HepG2 (cell line): ENCODE data around the gene TRANK1. TPM values are rescaled to one million over a fixed set of nuclear protein-coding genes. Genes with fewer than 3 reads are reported as not detected.

ENCODE experiments used
- ATAC-seq: fragments of 200-7000 bp; cut with Tn5 transposase; 3 replicates; pipeline ENCODE4 v1.9.1; 2020; ENCODE audit warnings: mild to moderate bottlenecking, moderate library complexity
- BruUV-seq: library from RNA; stranded (reverse); fragments of 400-500 nt; replicated peaks from 2 replicates; lab custom pipeline; 2021; lab: Mats Ljungman, UMichigan
- CTCF ChIA-PET: fragments of 300-600 bp; formaldehyde crosslinking; extraction: SDS; loops from one replicate; lab custom pipeline; 2021; ENCODE audit warnings: low total read pairs, inconsistent platforms, low intra/inter-chr PET ratio; lab: Yijun Ruan, JAX
- POLR2A ChIA-PET: fragments of 350-600 bp; sonication (Branson Sonifier 250); formaldehyde crosslinking; loops from one replicate; lab custom pipeline; 2020; ENCODE audit warnings: antibody characterized with exemption, inconsistent platforms; lab: Yijun Ruan, JAX
- DNase-seq: peaks from one replicate; pipeline ENCODE4 v3.0.0-alpha.2; 2015; ENCODE audit warnings: low spot score
- FAIRE-seq: peaks from 3 replicates; lab custom pipeline; 2011; peaks lifted over from hg19 to GRCh38; lab: Jason Lieb, UNC
- H2AFZ ChIP-seq: one replicate; pipeline ENCODE4 v1.6.1; 2011; ENCODE audit warnings: low read length, inconsistent platforms
- H3K27ac ChIP-seq: fragments of 300-600 bp; 3 replicates; pipeline ENCODE4 v1.8.0; 2011; ENCODE audit warnings: mixed run types, mild to moderate bottlenecking, mixed read lengths, low read length, inconsistent platforms; ENCODE audit not compliant: insufficient read depth; ENCODE audit errors: extremely low read length
- H3K27me3 ChIP-seq, 2 experiments: fragments of 200-600 bp in 1 of 2; 2 replicates in 1 of 2; 3 replicates in 1 of 2; pipeline versions ENCODE4 v1.6.0 to v1.8.0; 2011; ENCODE audit warnings: low read length in 2 of 2, mild to moderate bottlenecking in 2 of 2, moderate library complexity in 2 of 2, inconsistent platforms in 1 of 2; ENCODE audit not compliant: insufficient read depth in 2 of 2, control insufficient read depth in 1 of 2
- H3K36me3 ChIP-seq, 2 experiments: fragments of 200-600 bp in 1 of 2; replicated peaks in 1 of 2; 2 replicates in 1 of 2; 3 replicates in 1 of 2; pipeline versions ENCODE4 v1.5.1 to v1.8.0; 2011; ENCODE audit warnings: low read length in 2 of 2, inconsistent platforms in 1 of 2; ENCODE audit not compliant: insufficient read depth in 2 of 2, control insufficient read depth in 1 of 2
- H3K4me1 ChIP-seq: 2 replicates; pipeline ENCODE4 v1.5.1; 2012; ENCODE audit warnings: low read length, inconsistent platforms; ENCODE audit not compliant: insufficient read depth
- H3K4me2 ChIP-seq: 2 replicates; pipeline ENCODE4 v1.6.0; 2011; ENCODE audit warnings: low read depth, low read length, inconsistent platforms
- H3K4me3 ChIP-seq, 3 experiments: fragments of 200-600 bp in 1 of 3; sonication (generic), shearing (Covaris generic) in 1 of 3; replicated peaks in 1 of 3; 2 replicates each; pipeline ENCODE4 v1.5.1; 2011 to 2016; ENCODE audit warnings: low read length in 3 of 3, inconsistent platforms in 2 of 3, low read depth in 2 of 3, mild to moderate bottlenecking in 2 of 3, control low read depth in 1 of 3, mixed read lengths in 1 of 3; ENCODE audit not compliant: insufficient read depth in 1 of 3
- H3K79me2 ChIP-seq: one replicate; pipeline ENCODE4 v1.6.1; 2011; ENCODE audit warnings: low read length, inconsistent platforms; ENCODE audit not compliant: insufficient read depth
- H3K9ac ChIP-seq: 2 replicates; pipeline ENCODE4 v1.6.0; 2011; ENCODE audit warnings: mild to moderate bottlenecking, low read depth, low read length, inconsistent platforms; ENCODE audit not compliant: insufficient read depth
- H3K9me3 ChIP-seq: 2 replicates; pipeline ENCODE4 v1.5.1; 2012; ENCODE audit warnings: mild to moderate bottlenecking, low read length
- H4K20me1 ChIP-seq: 2 replicates; pipeline ENCODE4 v1.6.0; 2011; ENCODE audit warnings: inconsistent platforms, mild to moderate bottlenecking, low read length, moderate library complexity; ENCODE audit not compliant: insufficient read depth
- AGO1 ChIP-seq: fragments of 200-400 bp; formaldehyde crosslinking; IDR thresholded peaks from 2 replicates; pipeline ENCODE4 v1.6.1; 2017; ENCODE audit warnings: mild to moderate bottlenecking, low read depth, low read length, moderate library complexity; ENCODE audit not compliant: poor library complexity, severe bottlenecking
- ARID4A ChIP-seq: sonication (generic); formaldehyde crosslinking; IDR thresholded peaks from 2 replicates; pipeline ENCODE4 v1.5.0; 2020; ENCODE audit warnings: mild to moderate bottlenecking, missing genetic modification reagents, borderline replicate concordance
- CTCF ChIP-seq: sonication (generic); formaldehyde crosslinking; IDR thresholded peaks from 2 replicates; pipeline ENCODE4 v1.5.0; 2020; ENCODE audit warnings: mild to moderate bottlenecking, missing genetic modification reagents, moderate library complexity
- EEA1 ChIP-seq: sonication (generic); formaldehyde crosslinking; IDR thresholded peaks from 2 replicates; pipeline ENCODE4 v1.5.1; 2020; ENCODE audit warnings: mild to moderate bottlenecking, missing genetic modification reagents, borderline replicate concordance
- EED ChIP-seq: sonication (generic); formaldehyde crosslinking; IDR thresholded peaks from 2 replicates; pipeline ENCODE4 v1.5.0; 2020; ENCODE audit warnings: mild to moderate bottlenecking, missing genetic modification reagents
- FOXA1 ChIP-seq, 2 experiments: fragments of 450-650 bp in 1 of 2; sonication (generic) in 1 of 2; formaldehyde crosslinking in 1 of 2; IDR thresholded peaks; 2 replicates each; pipeline versions ENCODE4 v1.4.0 to v1.6.1; 2016 to 2020; ENCODE audit warnings: missing genetic modification reagents in 1 of 2
- GZF1 ChIP-seq: sonication (generic); formaldehyde crosslinking; IDR thresholded peaks from 2 replicates; pipeline ENCODE4 v1.5.1; 2020; ENCODE audit warnings: mild to moderate bottlenecking, missing genetic modification reagents
- HNF4A ChIP-seq: sonication (generic); formaldehyde crosslinking; IDR thresholded peaks from 2 replicates; pipeline ENCODE4 v1.4.0; 2020; ENCODE audit warnings: missing genetic modification reagents
- MAX ChIP-seq: IDR thresholded peaks from 2 replicates; pipeline ENCODE4 v1.6.1; 2012; ENCODE audit warnings: inconsistent platforms
- NFE2L2 ChIP-seq: fragments of 150-350 bp; IDR thresholded peaks from 2 replicates; pipeline ENCODE4 v1.6.1; 2014; ENCODE audit warnings: low read length
- ZKSCAN8 ChIP-seq: IDR thresholded peaks from 2 replicates; pipeline ENCODE4 v1.6.1; 2016; ENCODE audit warnings: borderline replicate concordance, missing genetic modification reagents, missing compliant biosample characterization
- ZNF234 ChIP-seq: sonication (generic); formaldehyde crosslinking; conservative IDR thresholded peaks from 2 replicates; pipeline ENCODE4 v1.5.1; 2020; ENCODE audit warnings: mild to moderate bottlenecking, missing genetic modification reagents
- ZNF460 ChIP-seq: sonication (generic); formaldehyde crosslinking; IDR thresholded peaks from 2 replicates; pipeline ENCODE4 v1.5.1; 2020; ENCODE audit warnings: missing genetic modification reagents, mild to moderate bottlenecking, borderline replicate concordance
- ZNF589 ChIP-seq: sonication (generic); formaldehyde crosslinking; conservative IDR thresholded peaks from 2 replicates; pipeline ENCODE4 v1.8.0; 2022; ENCODE audit warnings: mild to moderate bottlenecking, moderate library complexity, missing genetic modification reagents
- ZNF616 ChIP-seq: sonication (generic); formaldehyde crosslinking; IDR thresholded peaks from 2 replicates; pipeline ENCODE4 v1.5.0; 2020; ENCODE audit warnings: low read depth, mild to moderate bottlenecking, missing genetic modification reagents
- ZNF740 ChIP-seq: sonication (generic); formaldehyde crosslinking; IDR thresholded peaks from 2 replicates; pipeline ENCODE4 v1.4.0; 2020; ENCODE audit warnings: missing genetic modification reagents
- WGBS: methylation state at CpG from one replicate; pipeline ENCODE4 v1.1.6; 2017; ENCODE audit warnings: low lambda C conversion rate; 5-methylcytosine and 5-hydroxymethylcytosine counted together
- in situ Hi-C: cut with HindIII; loops from 2 replicates; pipeline ENCODE4 v1.10.0; 2017; ENCODE audit warnings: low pct_unique_long_range_greater_than_20kb; ENCODE audit not compliant: extremely low pct_ligation_motif_present
- intact Hi-C: fragments of 100-400 bp; cut with micrococcal nuclease; formaldehyde crosslinking; loops from one replicate; pipeline ENCODE4 v1.10.0; 2022; ENCODE audit not compliant: unreplicated experiment
- polyA plus RNA-seq, 8 experiments: library from polyadenylated mRNA; depleted of rRNA in 3 of 8; stranded (reverse) in 7 of 8; unstranded in 1 of 8; fragments of >200 nt; fragmentation: Illumina TruSeq in 4 of 8; extraction: Trizol in 4 of 8; gene quantifications; 2 replicates each; pipeline versions ENCODE4 v1.2.1 to v1.2.3, GENCODE V29; 2011 to 2016; ENCODE audit warnings: low read depth in 4 of 8, missing spikeins in 1 of 8, mixed read lengths in 1 of 8; ENCODE audit not compliant: insufficient read depth in 1 of 8
- total RNA-seq, 5 experiments: library from RNA; depleted of rRNA; stranded (reverse); fragments of >200 nt; fragmentation: Illumina TruSeq; extraction: Trizol; gene quantifications; 2 replicates each; pipeline ENCODE4 v1.2.3, GENCODE V29; 2016; ENCODE audit warnings: low read depth in 1 of 5

Gene TRANK1
- total and polyA plus RNA-seq, 2 of the 13 experiments (the other 11 are each of a cell fraction or from before 2014, with no cell fraction given) = 0.13 to 0.32 TPM

- TF ChIP-seq MAX (no peak), CTCF (CRISPR knock-in tag) (peak; percentile 82), EEA1 (no peak), ZNF234 (CRISPR knock-in tag) (no peak), ZKSCAN8 (CRISPR knock-in tag) (no peak), ZNF740 (no peak)
Measured at GRCh38 chr3:36868614-36869436, 76.0 kb downstream of the TRANK1 start (continued).

GRCh38 chr3:36867810-36868209 lies 77.0 kb downstream of the TRANK1 start:
- 32% methylated on average over 7 of the region's 7 CpGs for WGBS
- Histone ChIP-seq H3K4me3 (no peak overlapping the region), H3K79me2 (no peaks in the 10 kb centered on the region), H3K9me3 (no peaks in the 10 kb centered on the region), H3K4me2 (no peak overlapping the region), H3K27ac (no peak overlapping the region), H3K9ac (no peak overlapping the region), H4K20me1 (no peaks in the 10 kb centered on the region; the same call in 1 of the 2 replicates), H3K4me1 (no peaks in the 10 kb centered on the region), H2AFZ (no peak overlapping the region), H3K27me3 (no peaks in the 10 kb centered on the region; a peak in 1 of 5 replicates), H3K36me3 (no peaks in the 10 kb centered on the region)
- intact Hi-C loops = no loop called here
- POLR2A ChIA-PET = no interaction called here
- CTCF ChIA-PET = interaction anchor here (1.8 to 2.1 kb wide), 2 partner anchors 75 to 138 kb away, joined by 9 to 21 read pairs; no protein-coding TSS in a partner anchor
- no peak for DNase-seq
- ATAC-seq = no peak
- in situ Hi-C loops = loop anchor here (5.0 kb wide), 1 partner anchor 141 kb away; no protein-coding TSS in a partner anchor
- FAIRE-seq = no peak
- no TSS peak for BruUV-seq
- TF ChIP-seq NFE2L2 (no peak), EED (CRISPR knock-in tag) (no peak), ARID4A (no peak), AGO1 (no peak), FOXA1 (IDR thresholded peaks at IDR 0.05) (no peak), FOXA1 (CRISPR knock-in tag; IDR thresholded peaks at IDR 0.05) (no peak), HNF4A (no peak), ZNF589 (no peak), ZNF616 (CRISPR knock-in tag) (no peak), ZNF460 (CRISPR knock-in tag) (no peak), GZF1 (CRISPR knock-in tag) (no peak)
